GM12801 (cell line): ENCODE measurements around the gene CTDSPL.

Experiments used
- CTCF ChIP-seq: IDR thresholded peaks from one replicate; pipeline ENCODE4 v1.5.1; 2011; ENCODE audit warnings: control low read depth; ENCODE audit not compliant: insufficient read length; ENCODE audit errors: extremely low read depth

CTDSPL gene, protein sequence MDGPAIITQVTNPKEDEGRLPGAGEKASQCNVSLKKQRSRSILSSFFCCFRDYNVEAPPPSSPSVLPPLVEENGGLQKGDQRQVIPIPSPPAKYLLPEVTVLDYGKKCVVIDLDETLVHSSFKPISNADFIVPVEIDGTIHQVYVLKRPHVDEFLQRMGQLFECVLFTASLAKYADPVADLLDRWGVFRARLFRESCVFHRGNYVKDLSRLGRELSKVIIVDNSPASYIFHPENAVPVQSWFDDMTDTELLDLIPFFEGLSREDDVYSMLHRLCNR

DNA sequence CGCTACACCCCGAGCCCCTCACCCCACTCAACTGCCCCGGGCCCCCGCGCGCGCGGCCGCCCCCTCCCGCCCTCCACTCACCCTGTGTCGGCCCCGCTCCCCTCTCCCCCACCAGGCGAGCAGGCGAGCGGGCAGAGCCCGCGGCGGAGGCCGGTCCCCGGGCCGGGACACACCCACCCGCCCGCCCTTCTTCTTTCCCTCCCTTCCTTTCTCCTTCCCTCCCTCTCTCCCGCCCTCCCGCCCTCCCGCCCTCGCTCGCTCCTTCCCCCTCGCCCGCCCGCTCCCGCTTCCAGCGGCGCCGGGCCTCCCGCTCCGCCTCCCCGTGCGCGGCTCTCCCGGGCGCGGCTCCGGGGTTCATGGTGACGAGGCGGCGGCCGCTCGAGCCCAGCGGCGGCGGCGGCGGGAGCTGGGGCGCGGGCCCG lies at the start of gene CTDSPL:
Gene CTDSPL (plus strand): TSS at position 261 of the 422 bp plus-strand sequence. CDS start 320 bp downstream, outside the sequence.
- no peak for TF ChIP-seq CTCF

- TF ChIP-seq CTCF, result no peak
Observed at GRCh38 chr3:37812499-37812896, 49.2 kb upstream of the CTDSPL start.

GRCh38 chr3:37813403-37813802 lies 48.3 kb upstream of the CTDSPL start:
- no peak for TF ChIP-seq CTCF

DNA sequence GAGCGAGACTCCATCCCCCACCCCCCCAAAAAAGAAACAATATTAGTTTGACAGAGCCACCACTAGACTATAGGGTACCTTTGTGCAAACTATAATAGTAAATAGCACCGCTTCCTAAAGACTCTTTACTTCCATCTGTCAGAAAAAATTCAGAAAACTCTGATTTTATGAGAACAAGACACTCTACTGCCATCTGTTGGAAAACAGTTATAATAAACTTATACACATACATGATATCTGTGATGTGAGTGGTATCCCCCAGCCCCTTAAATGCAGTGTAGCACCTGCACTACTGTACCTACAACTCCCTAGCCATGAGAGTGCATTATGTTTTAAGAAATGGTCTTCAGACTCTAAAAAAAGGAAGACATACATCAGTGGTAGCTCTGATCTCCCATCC lies 47.1 kb upstream of the CTDSPL start:
- no peak for TF ChIP-seq CTCF

DNA sequence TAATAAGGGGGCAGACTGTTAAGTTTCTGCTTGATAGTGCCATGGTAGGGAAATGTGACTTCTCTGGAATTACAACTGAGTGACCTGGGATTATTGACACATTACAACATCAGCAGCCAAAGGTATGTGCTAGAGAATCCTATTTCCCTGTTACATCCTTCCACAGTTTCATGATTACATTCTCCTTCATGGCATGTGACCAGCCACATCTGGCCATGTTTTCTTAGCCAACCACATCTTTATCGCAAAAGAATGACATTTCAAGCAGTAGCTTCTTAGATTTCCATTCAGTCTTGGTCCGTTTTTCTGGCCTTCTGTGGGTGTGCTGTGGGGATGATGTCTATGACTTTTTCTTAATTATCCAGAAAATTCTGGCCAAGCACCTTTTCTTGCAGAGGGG lies 45.4 kb upstream of the CTDSPL start:
- no peak for TF ChIP-seq CTCF

- TF ChIP-seq CTCF, result no peak
Observed at GRCh38 chr3:37819591-37819990, 42.1 kb upstream of the CTDSPL start.

DNA sequence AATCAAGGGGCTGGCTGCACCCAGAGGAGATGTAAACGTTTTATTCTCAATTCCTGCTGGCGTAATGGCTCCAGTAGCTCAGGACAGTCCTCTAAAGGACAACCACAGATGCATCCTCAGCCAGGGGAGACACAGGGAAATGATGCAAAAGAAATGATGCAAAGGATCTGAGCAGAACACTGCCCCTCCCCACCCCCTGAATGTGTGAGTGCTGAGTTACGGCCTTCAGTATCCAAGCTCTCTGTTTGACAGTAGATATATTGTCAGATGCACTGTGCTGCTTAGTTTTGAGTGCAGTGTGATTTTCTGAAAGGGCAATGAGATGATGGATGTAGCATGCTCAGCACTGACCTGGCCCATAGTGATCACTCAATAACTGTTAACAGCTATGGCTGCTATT lies 41.4 kb upstream of the CTDSPL start:
- no peak for TF ChIP-seq CTCF

DNA sequence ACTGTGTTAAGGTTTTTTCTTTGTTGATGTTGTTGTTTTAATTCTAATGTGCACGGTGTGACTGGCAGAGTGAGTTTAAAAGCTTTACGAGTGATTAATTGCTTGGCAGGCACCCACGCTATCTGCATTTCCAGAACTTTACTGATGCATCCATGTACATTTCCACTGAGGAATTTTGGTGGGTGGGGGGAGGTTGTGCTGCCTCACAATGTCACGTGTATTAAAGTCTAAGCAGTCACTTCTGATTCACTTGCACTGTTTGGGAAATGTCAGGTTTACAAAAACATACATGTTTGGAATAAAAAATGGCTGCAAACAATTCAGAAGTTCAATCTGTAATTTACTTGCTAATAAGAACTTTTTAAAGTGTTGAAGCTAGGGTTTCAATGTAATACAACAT lies 38.5 kb upstream of the CTDSPL start:
- TF ChIP-seq CTCF, result no peak
